ENCODE data around the gene ABCC3.

Gene ABCC3

GRCh38 chr17:50634224-50634914 lies at the start of gene ABCC3:
Gene ABCC3, plus strand, starts transcription at chr17:50634881. Its CDS starts 56 bp downstream, at chr17:50634937.
- DNase-seq: no peak

- no peak for DNase-seq
Observed at GRCh38 chr17:50585346-50585745, 49.3 kb upstream of the ABCC3 start.

GRCh38 chr17:50585891-50586290 lies 48.8 kb upstream of the ABCC3 start:
- no peak for DNase-seq

GRCh38 chr17:50586421-50587247 lies 48.0 kb upstream of the ABCC3 start:
- DNase-seq: no peak

- no peak for DNase-seq
Observed at GRCh38 chr17:50587571-50587970, 47.1 kb upstream of the ABCC3 start.

- no peak for DNase-seq
Observed at GRCh38 chr17:50588391-50589049, 46.2 kb upstream of the ABCC3 start.

- DNase-seq: no peak
Observed at GRCh38 chr17:50589095-50589705, 45.5 kb upstream of the ABCC3 start.

GRCh38 chr17:50590946-50591737 lies 43.5 kb upstream of the ABCC3 start:
- no peak for DNase-seq

- DNase-seq: no peak
Observed at GRCh38 chr17:50593321-50593720, 41.4 kb upstream of the ABCC3 start.

- DNase-seq: no peak
Observed at GRCh38 chr17:50594128-50594823, 40.4 kb upstream of the ABCC3 start.

- no peak for DNase-seq
Observed at GRCh38 chr17:50594892-50595291, 39.8 kb upstream of the ABCC3 start.

- no peak for DNase-seq
Observed at GRCh38 chr17:50596191-50597037, 38.3 kb upstream of the ABCC3 start.

- DNase-seq: no peak
Observed at GRCh38 chr17:50598487-50598886, 36.2 kb upstream of the ABCC3 start.

GRCh38 chr17:50599606-50600005 lies 35.1 kb upstream of the ABCC3 start:
- no peak for DNase-seq

GRCh38 chr17:50601823-50602375 lies 32.8 kb upstream of the ABCC3 start:
- no peak for DNase-seq

GRCh38 chr17:50602836-50603235 lies 31.8 kb upstream of the ABCC3 start:
- DNase-seq: no peak

GRCh38 chr17:50603340-50603739 lies 31.3 kb upstream of the ABCC3 start:
- DNase-seq: no peak

- DNase-seq: no peak
Observed at GRCh38 chr17:50604513-50604912, 30.2 kb upstream of the ABCC3 start.

- DNase-seq: no peak
Observed at GRCh38 chr17:50605429-50605828, 29.3 kb upstream of the ABCC3 start.

- no peak for DNase-seq
Observed at GRCh38 chr17:50607522-50608175, 27.0 kb upstream of the ABCC3 start.
